H9 (cell line): Measurements from ENCODE around the gene PAIP2. TPM values are rescaled to one million over a fixed set of nuclear protein-coding genes. Genes with fewer than 3 reads are reported as not detected.

Experiments
- DNase-seq: peaks from one replicate; pipeline ENCODE4 v3.0.0-alpha.2; 2017
- H2AFZ ChIP-seq: one replicate; pipeline ENCODE4 v1.6.1; 2013; ENCODE audit warnings: mild to moderate bottlenecking, low read length, control low read depth, moderate library complexity
- H2AK5ac ChIP-seq: 2 replicates; pipeline ENCODE4 v1.6.1; 2013; ENCODE audit warnings: low read length, control low read depth, mixed read lengths; ENCODE audit not compliant: insufficient read length
- H2BK120ac ChIP-seq: one replicate; pipeline ENCODE4 v1.6.1; 2013; ENCODE audit warnings: low read depth, mild to moderate bottlenecking, low read length, control low read depth, inconsistent platforms; ENCODE audit not compliant: poor library complexity, severe bottlenecking
- H2BK12ac ChIP-seq: 2 replicates; pipeline ENCODE4 v1.6.1; 2013; ENCODE audit warnings: low read length, control low read depth, mixed read lengths, low read depth; ENCODE audit not compliant: insufficient read length
- H2BK15ac ChIP-seq: 2 replicates; pipeline ENCODE4 v1.6.1; 2013; ENCODE audit warnings: low read depth, low read length, control low read depth
- H2BK20ac ChIP-seq: one replicate; pipeline ENCODE4 v1.6.1; 2013; ENCODE audit warnings: low read depth, mild to moderate bottlenecking, low read length, control low read depth, inconsistent platforms; ENCODE audit not compliant: poor library complexity, severe bottlenecking
- H2BK5ac ChIP-seq: 2 replicates; pipeline ENCODE4 v1.6.1; 2013; ENCODE audit warnings: low read length, control low read depth, mixed read lengths; ENCODE audit not compliant: insufficient read length
- H3K14ac ChIP-seq: 2 replicates; pipeline ENCODE4 v1.6.1; 2013; ENCODE audit warnings: low read length, control low read depth; ENCODE audit not compliant: insufficient read depth
- H3K18ac ChIP-seq: 2 replicates; pipeline ENCODE4 v1.6.1; 2013; ENCODE audit warnings: low read depth, mild to moderate bottlenecking, mixed read lengths, low read length, control low read depth; ENCODE audit not compliant: insufficient read length
- H3K23ac ChIP-seq: 2 replicates; pipeline ENCODE4 v1.6.1; 2013; ENCODE audit warnings: low read length, control low read depth, mixed read lengths, low read depth; ENCODE audit not compliant: insufficient read length
- H3K23me2 ChIP-seq: 2 replicates; pipeline ENCODE4 v1.6.1; 2013; ENCODE audit warnings: low read depth, mild to moderate bottlenecking, mixed read lengths, low read length, control low read depth; ENCODE audit not compliant: insufficient read length, poor library complexity, severe bottlenecking
- H3K27ac ChIP-seq: 2 replicates; pipeline ENCODE4 v1.5.1; 2013; ENCODE audit warnings: low read length, control low read depth, mixed read lengths, low read depth; ENCODE audit not compliant: insufficient read length
- H3K27me3 ChIP-seq: 2 replicates; pipeline ENCODE4 v1.6.1; 2013; ENCODE audit warnings: low read length, control low read depth, inconsistent platforms; ENCODE audit not compliant: insufficient read depth
- H3K4ac ChIP-seq: 2 replicates; pipeline ENCODE4 v1.6.1; 2013; ENCODE audit warnings: low read depth, mild to moderate bottlenecking, control low read depth, inconsistent platforms, low read length, moderate library complexity
- H3K4me1 ChIP-seq: 2 replicates; pipeline ENCODE4 v1.6.1; 2013; ENCODE audit warnings: low read length, control low read depth, inconsistent platforms; ENCODE audit not compliant: insufficient read depth
- H3K4me2 ChIP-seq: 2 replicates; pipeline ENCODE4 v1.6.1; 2013; ENCODE audit warnings: low read length, control low read depth, mixed read lengths; ENCODE audit not compliant: insufficient read length, insufficient read depth
- H3K56ac ChIP-seq: 2 replicates; pipeline ENCODE4 v1.6.1; 2013; ENCODE audit warnings: low read depth, mild to moderate bottlenecking, mixed read lengths, low read length, control low read depth; ENCODE audit not compliant: insufficient read length
- H3K79me1 ChIP-seq: 2 replicates; pipeline ENCODE4 v1.6.1; 2013; ENCODE audit warnings: low read depth, mild to moderate bottlenecking, moderate library complexity, low read length, control low read depth, inconsistent platforms; ENCODE audit not compliant: insufficient read depth, poor library complexity, severe bottlenecking
- H3K79me2 ChIP-seq: 2 replicates; pipeline ENCODE4 v1.6.1; 2013; ENCODE audit warnings: low read length, control low read depth, inconsistent platforms; ENCODE audit not compliant: insufficient read depth
- H3K9ac ChIP-seq: 2 replicates; pipeline ENCODE4 v1.6.1; 2013; ENCODE audit warnings: low read length, control low read depth, mixed read lengths; ENCODE audit not compliant: insufficient read length; ENCODE audit errors: extremely low read depth
- H3K9me3 ChIP-seq: one replicate; pipeline ENCODE4 v1.6.1; 2013; ENCODE audit warnings: low read depth, low read length, inconsistent platforms; ENCODE audit not compliant: control insufficient read depth
- H3T11ph ChIP-seq: one replicate; pipeline ENCODE4 v1.6.1; 2013; ENCODE audit warnings: mild to moderate bottlenecking, low read length, control low read depth, inconsistent platforms
- H4K20me1 ChIP-seq: one replicate; pipeline ENCODE4 v1.6.1; 2013; ENCODE audit not compliant: control insufficient read depth, insufficient read length, insufficient read depth
- H4K5ac ChIP-seq: 2 replicates; pipeline ENCODE4 v1.6.1; 2013; ENCODE audit warnings: low read depth, mild to moderate bottlenecking, mixed read lengths, low read length, control low read depth; ENCODE audit not compliant: insufficient read length
- H4K8ac ChIP-seq: replicated peaks from 2 replicates; pipeline ENCODE4 v1.6.1; 2013; ENCODE audit warnings: low read length, control low read depth, mixed read lengths, low read depth; ENCODE audit not compliant: insufficient read length
- H4K91ac ChIP-seq: 2 replicates; pipeline ENCODE4 v1.6.1; 2013; ENCODE audit warnings: low read depth, mild to moderate bottlenecking, moderate library complexity, mixed read lengths, low read length, control low read depth; ENCODE audit not compliant: insufficient read length
- H3K27ac Mint-ChIP-seq, 3 experiments: 2 replicates in 2 of 3; 3 replicates in 1 of 3; pipeline ENCODE4 v1.8.0; 2020 to 2021; ENCODE audit warnings: mixed read lengths in 3 of 3, mild to moderate bottlenecking in 1 of 3, moderate library complexity in 1 of 3
- H3K27me3 Mint-ChIP-seq: 2 replicates; pipeline ENCODE4 v1.8.0; 2021; ENCODE audit warnings: low read depth, mild to moderate bottlenecking, moderate library complexity, mixed read lengths
- H3K36me3 Mint-ChIP-seq, 3 experiments: 2 replicates in 2 of 3; 3 replicates in 1 of 3; pipeline ENCODE4 v1.8.0; 2020 to 2021; ENCODE audit warnings: low read depth in 3 of 3, mixed read lengths in 3 of 3; ENCODE audit not compliant: insufficient read depth in 1 of 3
- H3K4me1 Mint-ChIP-seq, 2 experiments: 2 replicates each; pipeline ENCODE4 v1.8.0; 2020; ENCODE audit warnings: mixed read lengths in 2 of 2
- H3K4me3 Mint-ChIP-seq, 2 experiments: 2 replicates in 1 of 2; 3 replicates in 1 of 2; pipeline ENCODE4 v1.8.0; 2020 to 2021; ENCODE audit warnings: mild to moderate bottlenecking in 2 of 2, mixed read lengths in 2 of 2, moderate library complexity in 1 of 2
- H3K9me3 Mint-ChIP-seq, 2 experiments: 2 replicates in 1 of 2; 3 replicates in 1 of 2; pipeline ENCODE4 v1.8.0; 2020; ENCODE audit warnings: mild to moderate bottlenecking in 2 of 2, mixed read lengths in 2 of 2, moderate library complexity in 1 of 2
- WGBS: extraction: QIAGEN DNeasy Blood & Tissue Kit; methylation state at CpG from one replicate; pipeline ENCODE4 v1.1.7; 2013; ENCODE audit warnings: missing lambda C conversion rate, low lambda C conversion rate, mixed read lengths; ENCODE audit not compliant: insufficient read length; ENCODE audit errors: extremely low coverage; 5-methylcytosine and 5-hydroxymethylcytosine counted together
- total RNA-seq: library from RNA; stranded (reverse); gene quantifications from 2 replicates; pipeline ENCODE4 v1.2.1, GENCODE V29; 2021
- TF ChIP-seq, protein P1 (sequence below): fragments of 200-600 bp; sonication (generic); conservative IDR thresholded peaks from 3 replicates; pipeline ENCODE4 v1.8.0; 2021; ENCODE audit warnings: antibody characterized with exemption, mild to moderate bottlenecking

PAIP2 gene
- total RNA-seq, 1 experiment from 2014 or later, result 121 TPM

DNA sequence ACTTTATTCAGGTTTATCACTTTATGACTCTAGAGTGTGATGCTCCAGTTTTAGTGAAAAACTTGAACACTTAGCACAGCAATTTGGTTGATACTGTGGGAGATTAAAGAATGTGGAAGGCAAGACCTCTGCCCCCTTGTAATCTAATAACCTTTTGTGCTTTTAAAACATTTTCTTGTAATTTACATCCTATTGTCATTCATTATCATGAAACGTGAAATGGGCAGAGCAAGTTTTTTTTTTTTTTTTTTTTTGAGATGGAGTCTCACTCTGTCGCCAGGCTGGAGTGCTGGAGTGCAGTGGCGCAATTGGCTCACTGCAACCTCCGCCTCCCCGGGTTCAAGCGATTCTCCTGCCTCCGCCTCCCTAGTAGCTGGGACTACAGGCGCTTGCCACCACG lies 1.8 kb downstream of the PAIP2 start:
- TF ChIP-seq, protein P1, sequence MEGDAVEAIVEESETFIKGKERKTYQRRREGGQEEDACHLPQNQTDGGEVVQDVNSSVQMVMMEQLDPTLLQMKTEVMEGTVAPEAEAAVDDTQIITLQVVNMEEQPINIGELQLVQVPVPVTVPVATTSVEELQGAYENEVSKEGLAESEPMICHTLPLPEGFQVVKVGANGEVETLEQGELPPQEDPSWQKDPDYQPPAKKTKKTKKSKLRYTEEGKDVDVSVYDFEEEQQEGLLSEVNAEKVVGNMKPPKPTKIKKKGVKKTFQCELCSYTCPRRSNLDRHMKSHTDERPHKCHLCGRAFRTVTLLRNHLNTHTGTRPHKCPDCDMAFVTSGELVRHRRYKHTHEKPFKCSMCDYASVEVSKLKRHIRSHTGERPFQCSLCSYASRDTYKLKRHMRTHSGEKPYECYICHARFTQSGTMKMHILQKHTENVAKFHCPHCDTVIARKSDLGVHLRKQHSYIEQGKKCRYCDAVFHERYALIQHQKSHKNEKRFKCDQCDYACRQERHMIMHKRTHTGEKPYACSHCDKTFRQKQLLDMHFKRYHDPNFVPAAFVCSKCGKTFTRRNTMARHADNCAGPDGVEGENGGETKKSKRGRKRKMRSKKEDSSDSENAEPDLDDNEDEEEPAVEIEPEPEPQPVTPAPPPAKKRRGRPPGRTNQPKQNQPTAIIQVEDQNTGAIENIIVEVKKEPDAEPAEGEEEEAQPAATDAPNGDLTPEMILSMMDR, result no peak
- peaks cover 18 to 25% of the 10 kb centered on the region in 2 experiments for H3K4me1 Mint-ChIP-seq
- no peak overlapping the region for H3K4ac ChIP-seq
- no peak overlapping the region for H3T11ph ChIP-seq
- no peak overlapping the region for H4K5ac ChIP-seq
- no peaks in the 10 kb centered on the region for H3K27me3 ChIP-seq
- no peak overlapping the region for H2BK5ac ChIP-seq
- no peak overlapping the region for H3K14ac ChIP-seq
- no peak overlapping the region for H2BK12ac ChIP-seq
- H2AFZ ChIP-seq, result no peak overlapping the region
- no peak overlapping the region for H3K23ac ChIP-seq
- no peaks in the 10 kb centered on the region; a peak in 1 of 5 replicates for H3K9me3 Mint-ChIP-seq
- H2BK20ac ChIP-seq, result no peak overlapping the region
- H3K79me2 ChIP-seq, result peaks cover 45% of the 10 kb centered on the region
- peak overlapping the region; percentile 95 to 99 for H3K4me3 Mint-ChIP-seq
- no peaks in the 10 kb centered on the region for H4K20me1 ChIP-seq
- H2BK15ac ChIP-seq, result no peak overlapping the region
- peaks cover 18 to 45% (median 35%) of the 10 kb centered on the region in 3 experiments; a peak in 6 of 7 replicates for H3K36me3 Mint-ChIP-seq
- H2AK5ac ChIP-seq, result no peak overlapping the region
- H3K4me1 ChIP-seq, result no peaks in the 10 kb centered on the region; the same call in none of the 2 replicates
- no peak overlapping the region for H2BK120ac ChIP-seq
- H4K91ac ChIP-seq, result no peak overlapping the region
- H3K79me1 ChIP-seq, result peaks cover 11% of the 10 kb centered on the region
- peaks cover 7% of the 10 kb centered on the region for H3K23me2 ChIP-seq
- no peaks in the 10 kb centered on the region for H3K9me3 ChIP-seq
- no peak overlapping the region for H3K18ac ChIP-seq
- H3K9ac ChIP-seq, result peak overlapping the region; percentile 45
- H4K8ac ChIP-seq, result no peak overlapping the region
- H3K27ac ChIP-seq, result no peak overlapping the region
- H3K4me2 ChIP-seq, result peak overlapping the region; percentile 99
- H3K27ac Mint-ChIP-seq, result peak overlapping the region in 1 of 3 experiments; percentile 100; a peak in 2 of 7 replicates
- H3K27me3 Mint-ChIP-seq, result peaks cover 3% of the 10 kb centered on the region
- H3K56ac ChIP-seq, result no peak overlapping the region
- no peak for DNase-seq
- no CpG with 5 or more reads among the region's 9 CpGs for WGBS
